ENCODE data around the gene RNU6-9.
"Not testable (repeated sequence)": the region's sequence is repeated elsewhere in the genome, so short reads cannot be mapped to it uniquely, and the experiment has no call there.

DNA sequence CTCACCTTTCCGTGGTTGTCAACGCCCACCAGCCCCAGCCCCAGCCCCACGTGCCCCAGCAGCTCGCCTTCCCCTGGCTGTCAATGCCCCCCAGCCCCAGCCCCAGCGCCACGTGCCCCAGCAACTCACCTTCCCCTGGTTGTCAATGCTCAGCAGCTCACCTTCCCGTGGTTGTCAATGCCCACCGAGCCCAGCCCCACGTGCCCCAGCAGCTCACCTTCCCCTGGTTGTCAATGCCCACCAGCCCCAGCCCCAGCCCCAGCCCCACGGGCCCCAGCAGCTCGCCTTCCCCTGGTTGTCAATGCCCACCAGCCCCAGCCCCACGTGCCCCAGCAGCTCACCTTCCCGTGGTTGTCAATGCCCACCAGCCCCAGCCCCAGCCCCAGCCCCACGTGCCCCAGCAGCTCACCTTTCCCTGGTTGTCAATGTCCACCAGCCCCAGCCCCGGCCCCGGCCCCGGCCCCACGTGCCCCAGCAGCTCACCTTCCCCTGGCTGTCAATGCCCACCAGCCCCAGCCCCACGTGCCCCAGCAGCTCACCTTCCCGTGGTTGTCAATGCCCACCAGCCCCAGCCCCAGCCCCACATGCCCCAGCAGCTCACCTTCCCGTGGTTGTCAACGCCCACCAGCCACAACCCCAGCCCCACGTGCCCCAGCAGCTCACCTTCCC, 15.2 kb upstream of the RNU6-9 start:
- TF ChIP-seq EZH2 (IDR thresholded peaks at IDR 0.05; ENCODE audit: low read depth), result not testable (repeated sequence)
- TF ChIP-seq, protein P1, sequence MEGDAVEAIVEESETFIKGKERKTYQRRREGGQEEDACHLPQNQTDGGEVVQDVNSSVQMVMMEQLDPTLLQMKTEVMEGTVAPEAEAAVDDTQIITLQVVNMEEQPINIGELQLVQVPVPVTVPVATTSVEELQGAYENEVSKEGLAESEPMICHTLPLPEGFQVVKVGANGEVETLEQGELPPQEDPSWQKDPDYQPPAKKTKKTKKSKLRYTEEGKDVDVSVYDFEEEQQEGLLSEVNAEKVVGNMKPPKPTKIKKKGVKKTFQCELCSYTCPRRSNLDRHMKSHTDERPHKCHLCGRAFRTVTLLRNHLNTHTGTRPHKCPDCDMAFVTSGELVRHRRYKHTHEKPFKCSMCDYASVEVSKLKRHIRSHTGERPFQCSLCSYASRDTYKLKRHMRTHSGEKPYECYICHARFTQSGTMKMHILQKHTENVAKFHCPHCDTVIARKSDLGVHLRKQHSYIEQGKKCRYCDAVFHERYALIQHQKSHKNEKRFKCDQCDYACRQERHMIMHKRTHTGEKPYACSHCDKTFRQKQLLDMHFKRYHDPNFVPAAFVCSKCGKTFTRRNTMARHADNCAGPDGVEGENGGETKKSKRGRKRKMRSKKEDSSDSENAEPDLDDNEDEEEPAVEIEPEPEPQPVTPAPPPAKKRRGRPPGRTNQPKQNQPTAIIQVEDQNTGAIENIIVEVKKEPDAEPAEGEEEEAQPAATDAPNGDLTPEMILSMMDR (conservative IDR thresholded peaks at IDR 0.05), result not testable (repeated sequence)
